Testis (tissue), 2 donors: ENCODE results near the gene TTC39B.

ENCODE experiments used
- CTCF ChIP-seq, 3 experiments: fragments of 450-650 bp in 2 of 3; fragments of 200-600 bp in 1 of 3; sonication (generic) in 1 of 3; IDR thresholded peaks; one replicate each; pipeline ENCODE4 v1.5.1; 2016 to 2019; ENCODE audit warnings: antibody characterized with exemption in 3 of 3, mild to moderate bottlenecking in 2 of 3, moderate library complexity in 1 of 3
- POLR2A ChIP-seq: fragments of 450-650 bp; IDR thresholded peaks from one replicate; pipeline ENCODE4 v1.6.1; 2017; ENCODE audit warnings: antibody characterized with exemption, mild to moderate bottlenecking, moderate library complexity

GRCh38 chr9:15191378-15191777 lies 115.6 kb downstream of the TTC39B start:
- TF ChIP-seq POLR2A (no peak), CTCF (IDR thresholded peaks at IDR 0.05) (no peak)
